ENCODE measurements around the gene ARHGAP18.

DNA sequence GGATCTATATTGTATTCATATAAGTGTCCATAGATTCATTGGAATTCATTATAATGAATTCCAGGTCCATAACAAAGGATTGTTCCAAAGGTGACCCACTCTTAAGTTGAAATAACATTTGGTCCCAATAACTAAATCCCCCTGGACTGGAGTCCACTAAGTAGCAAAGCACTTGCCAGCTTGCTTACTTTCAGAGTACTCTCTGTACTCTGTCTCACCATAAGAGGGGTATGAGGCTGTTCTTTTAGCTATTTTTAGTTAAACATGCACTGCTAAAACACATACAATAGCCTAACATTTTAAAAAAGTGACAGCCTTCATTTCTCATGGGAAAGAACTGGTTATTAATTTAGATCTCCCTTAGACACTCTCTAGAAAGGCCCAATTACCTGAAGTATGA, 16.7 kb upstream of the ARHGAP18 start:
- TF ChIP-seq, protein P1, sequence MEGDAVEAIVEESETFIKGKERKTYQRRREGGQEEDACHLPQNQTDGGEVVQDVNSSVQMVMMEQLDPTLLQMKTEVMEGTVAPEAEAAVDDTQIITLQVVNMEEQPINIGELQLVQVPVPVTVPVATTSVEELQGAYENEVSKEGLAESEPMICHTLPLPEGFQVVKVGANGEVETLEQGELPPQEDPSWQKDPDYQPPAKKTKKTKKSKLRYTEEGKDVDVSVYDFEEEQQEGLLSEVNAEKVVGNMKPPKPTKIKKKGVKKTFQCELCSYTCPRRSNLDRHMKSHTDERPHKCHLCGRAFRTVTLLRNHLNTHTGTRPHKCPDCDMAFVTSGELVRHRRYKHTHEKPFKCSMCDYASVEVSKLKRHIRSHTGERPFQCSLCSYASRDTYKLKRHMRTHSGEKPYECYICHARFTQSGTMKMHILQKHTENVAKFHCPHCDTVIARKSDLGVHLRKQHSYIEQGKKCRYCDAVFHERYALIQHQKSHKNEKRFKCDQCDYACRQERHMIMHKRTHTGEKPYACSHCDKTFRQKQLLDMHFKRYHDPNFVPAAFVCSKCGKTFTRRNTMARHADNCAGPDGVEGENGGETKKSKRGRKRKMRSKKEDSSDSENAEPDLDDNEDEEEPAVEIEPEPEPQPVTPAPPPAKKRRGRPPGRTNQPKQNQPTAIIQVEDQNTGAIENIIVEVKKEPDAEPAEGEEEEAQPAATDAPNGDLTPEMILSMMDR (IDR thresholded peaks at IDR 0.05): no peak
- no peak for TF ChIP-seq POLR2A (IDR thresholded peaks at IDR 0.05)
